Germinal center (tissue), 1 donor: Measurements from ENCODE around the gene FARS2.

Experiments
- DNase-seq: peaks from one replicate; pipeline ENCODE4 v3.0.0; 2012; ENCODE audit warnings: mixed read lengths, low spot score

The FARS2 gene

DNA sequence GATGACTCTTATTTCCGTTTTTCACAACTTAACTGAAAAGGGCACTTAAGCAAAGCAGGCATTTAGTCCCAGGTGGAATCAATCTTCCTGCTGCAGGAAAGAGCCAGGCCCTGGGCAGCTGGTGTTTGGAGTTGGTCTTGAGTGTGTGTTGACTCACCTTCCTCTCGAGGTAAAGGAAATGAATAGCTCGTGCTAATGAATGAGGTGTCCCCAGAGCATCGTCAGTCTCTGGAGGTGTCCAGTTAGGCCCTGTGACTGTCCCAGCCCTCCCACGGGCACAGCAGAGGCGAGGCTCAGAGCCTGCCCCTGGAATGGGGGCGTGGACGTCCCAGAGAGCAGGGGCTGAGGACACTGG, 467.7 kb downstream of the FARS2 start:
- DNase-seq, result no peak

DNA sequence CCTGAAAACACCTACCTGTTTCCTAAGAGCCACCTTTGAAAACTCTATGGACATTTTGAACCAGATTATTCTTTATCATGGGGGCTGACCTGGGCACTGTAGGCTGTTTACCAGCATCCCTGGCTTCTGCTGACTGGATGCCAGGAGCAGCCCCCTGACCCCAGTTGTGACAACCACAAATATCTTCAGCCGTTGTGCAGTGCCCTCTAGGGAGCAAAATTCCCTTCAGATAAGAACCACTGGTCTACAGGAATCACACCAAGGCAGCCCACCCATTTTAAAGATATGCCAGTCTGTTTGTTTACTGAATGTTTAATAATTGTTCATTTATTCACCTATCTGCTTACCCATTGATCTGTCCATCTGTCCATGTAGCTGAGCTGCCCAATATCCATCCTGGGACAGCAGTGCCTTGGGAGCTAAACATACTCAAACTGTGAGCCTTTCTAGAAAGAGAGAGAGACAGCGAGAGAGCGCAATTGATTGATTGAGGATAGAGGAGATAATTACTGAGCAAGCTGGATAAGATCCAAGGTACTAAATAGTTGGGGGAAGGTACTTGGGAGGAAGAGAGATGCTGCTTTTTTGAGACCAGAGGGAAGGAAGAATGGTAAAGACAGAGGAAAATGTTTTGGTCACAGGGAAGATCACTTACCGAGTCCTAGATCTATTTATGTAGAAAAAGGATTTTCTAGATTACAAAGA, 468.7 kb downstream of the FARS2 start:
- no peak for DNase-seq

DNA sequence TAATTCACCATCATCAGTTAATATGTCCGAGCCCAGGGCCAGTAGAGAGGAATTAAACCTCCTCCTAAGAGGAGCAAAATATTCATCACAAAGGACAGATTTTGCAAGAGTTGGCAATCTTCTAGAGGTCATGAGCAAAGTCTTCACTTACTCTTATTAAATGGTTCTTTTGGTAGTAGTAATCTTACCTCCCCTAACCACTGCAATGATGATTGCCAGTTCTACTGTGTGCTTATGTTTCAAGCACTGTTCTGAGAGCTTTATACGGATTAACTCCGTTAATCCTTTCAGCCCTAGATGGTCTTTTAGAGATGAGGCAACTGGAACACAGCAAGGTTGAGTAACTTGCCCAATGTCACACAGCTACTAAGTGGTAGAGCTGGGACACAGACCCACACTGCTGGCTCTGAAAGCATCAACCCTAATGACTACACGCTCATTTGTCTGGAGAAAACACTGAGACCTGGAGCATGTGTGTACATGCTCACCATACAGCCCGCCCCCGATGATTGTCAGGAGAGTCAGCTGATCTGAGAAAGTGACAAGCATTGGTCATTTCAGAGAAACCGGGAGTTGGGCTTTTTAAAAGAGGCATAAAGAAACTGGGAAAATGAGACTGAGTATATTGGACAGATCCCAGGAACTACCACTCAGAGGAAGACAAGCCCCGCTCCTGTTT, 469.4 kb downstream of the FARS2 start:
- no peak for DNase-seq

DNA sequence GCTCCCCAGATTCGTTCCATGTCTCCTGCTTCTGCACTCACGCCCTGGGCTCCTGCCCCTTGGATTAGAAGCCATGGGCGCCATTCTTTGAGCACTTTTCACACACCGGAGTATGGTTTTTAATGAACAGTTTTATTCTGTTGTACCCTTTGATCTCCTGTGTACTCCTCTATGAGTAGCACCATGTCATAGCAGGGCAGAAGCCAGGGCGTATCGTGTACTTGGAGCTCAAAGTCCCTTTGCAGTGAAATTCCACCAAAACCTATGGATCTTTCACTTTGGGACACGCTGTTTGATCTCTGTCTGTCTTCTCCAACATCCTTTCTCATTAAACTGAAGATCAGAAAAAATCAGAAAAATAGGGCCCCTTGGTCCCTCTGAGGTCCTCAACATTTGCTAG, 470.1 kb downstream of the FARS2 start:
- no peak for DNase-seq

DNA sequence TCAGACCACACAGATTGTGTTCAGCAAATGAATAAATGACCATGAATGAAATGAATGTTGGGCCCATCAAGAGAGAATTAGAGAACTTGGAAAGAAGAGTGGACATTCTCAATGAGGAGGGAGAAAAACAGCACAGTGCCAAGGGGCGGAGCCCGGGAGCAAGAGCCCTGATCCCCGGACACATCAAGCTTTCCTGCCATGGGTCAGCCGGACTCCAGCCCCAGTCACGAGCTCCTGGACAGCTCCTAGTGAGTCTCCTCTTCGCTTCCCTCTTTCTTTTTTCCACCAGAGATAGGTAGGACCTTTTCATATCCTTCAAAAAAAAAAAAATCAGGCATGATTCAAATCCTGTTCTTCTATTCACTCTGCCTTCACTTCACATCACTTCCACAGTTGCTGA, 471.2 kb downstream of the FARS2 start:
- DNase-seq, result no peak

DNA sequence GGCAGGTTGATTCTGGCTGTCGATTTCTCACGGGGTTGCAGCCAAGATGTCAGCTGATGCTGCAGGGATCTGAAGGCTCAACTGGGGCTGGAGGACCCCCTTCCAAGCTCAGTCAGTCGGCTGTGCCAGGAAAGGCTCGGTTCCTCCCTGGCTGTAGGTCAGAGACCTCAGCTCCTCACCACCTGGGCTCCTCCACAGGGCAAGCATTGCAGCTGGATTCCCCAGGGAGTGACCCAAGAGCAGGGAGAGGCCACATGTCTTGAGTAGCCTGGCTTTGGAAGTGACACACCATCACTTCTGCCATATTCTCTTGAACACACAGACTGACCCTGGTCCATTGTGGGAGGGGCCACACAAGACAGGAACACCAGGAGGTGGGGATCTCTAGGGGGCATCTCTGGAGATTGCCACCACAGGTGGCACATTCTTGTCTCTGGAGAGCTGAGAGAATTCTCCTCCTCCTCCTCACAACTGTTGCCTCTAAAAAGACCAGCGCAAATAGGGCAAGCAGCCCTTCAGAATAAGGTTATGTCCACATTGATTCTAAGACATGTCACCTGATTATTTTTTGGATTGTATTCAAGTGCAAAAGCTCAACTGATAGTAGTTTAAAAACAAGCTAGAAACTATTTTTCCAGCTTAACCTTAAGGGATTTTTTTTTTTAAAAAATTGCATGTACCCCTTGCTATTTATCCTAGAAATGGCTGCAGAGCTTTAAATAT, 474.9 kb downstream of the FARS2 start:
- no peak for DNase-seq

DNA sequence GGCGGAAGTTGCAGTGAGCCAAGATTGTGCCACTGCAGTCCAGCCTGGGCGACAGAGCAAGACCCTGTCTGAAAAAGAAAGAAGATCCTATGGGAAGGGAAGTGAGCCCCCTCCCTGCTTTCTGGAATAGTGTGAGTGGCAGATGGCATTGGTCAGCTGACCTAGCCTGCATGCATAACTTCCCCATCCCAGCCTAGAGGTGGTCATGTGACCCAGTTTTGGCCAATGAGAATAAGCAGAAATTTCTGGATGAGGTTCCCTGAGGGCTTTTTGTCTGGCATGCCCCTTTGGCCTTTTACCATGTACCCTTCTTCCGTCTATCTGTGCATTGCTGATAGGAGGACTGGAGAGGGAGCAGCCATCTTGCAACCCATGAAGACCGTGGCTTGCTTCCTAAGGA, 476.1 kb downstream of the FARS2 start:
- DNase-seq, result no peak

DNA sequence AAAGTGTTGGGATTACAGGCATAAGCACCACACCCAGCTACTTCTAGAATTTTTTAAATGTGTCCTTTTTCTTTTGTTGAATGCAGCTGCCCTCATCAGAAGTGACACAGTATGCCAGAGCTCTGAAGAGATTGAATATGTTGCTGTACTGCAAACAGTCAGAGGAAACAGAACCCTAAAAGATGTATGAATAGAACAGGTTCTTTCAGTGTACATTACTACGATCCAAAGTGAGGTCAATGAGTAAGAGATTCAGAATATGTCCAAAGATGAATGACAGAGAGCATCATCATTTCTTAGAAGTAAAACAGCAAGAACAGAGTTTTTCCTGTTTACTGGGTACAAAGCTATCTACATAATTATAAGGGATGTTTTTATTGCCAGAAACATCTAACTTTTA, 476.9 kb downstream of the FARS2 start:
- no peak for DNase-seq

DNA sequence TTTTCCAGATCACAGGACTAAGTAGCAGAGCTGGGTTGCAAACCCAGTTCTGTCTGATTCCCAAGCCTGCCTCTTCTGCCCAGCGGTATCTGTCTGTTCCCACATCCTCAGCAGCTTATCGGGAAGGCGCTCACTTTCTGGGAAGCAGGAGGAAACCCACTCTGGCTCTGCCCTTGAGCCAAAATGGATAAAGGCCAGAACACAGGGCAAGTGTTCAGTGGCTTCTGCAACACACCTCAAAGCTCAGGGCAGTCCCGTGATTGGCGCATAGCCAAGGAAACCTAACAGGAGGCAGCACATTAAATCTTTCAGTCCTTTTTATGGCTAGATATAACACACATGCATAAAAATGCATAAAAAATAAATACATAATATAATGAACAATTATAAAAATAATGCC, 483.2 kb downstream of the FARS2 start:
- no peak for DNase-seq

DNA sequence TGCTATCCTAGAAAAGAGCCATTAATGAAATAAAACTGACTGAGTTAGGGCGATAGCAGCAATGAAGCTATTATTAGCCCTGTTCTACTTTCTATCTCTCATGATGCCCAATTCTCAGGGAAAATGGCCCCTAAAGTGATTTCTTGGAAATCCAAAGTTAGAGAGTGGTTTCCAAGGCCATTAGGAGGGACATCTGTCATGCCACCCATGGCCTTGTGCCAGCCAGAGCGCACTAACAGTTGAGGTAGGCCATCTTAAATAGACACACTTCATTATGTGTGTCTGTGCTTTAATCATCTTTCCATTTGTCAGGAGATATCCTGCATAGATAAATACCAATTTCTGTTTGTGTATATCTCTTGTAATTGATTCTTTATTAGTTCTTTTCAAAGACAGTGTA, 483.8 kb downstream of the FARS2 start:
- DNase-seq, result no peak

DNA sequence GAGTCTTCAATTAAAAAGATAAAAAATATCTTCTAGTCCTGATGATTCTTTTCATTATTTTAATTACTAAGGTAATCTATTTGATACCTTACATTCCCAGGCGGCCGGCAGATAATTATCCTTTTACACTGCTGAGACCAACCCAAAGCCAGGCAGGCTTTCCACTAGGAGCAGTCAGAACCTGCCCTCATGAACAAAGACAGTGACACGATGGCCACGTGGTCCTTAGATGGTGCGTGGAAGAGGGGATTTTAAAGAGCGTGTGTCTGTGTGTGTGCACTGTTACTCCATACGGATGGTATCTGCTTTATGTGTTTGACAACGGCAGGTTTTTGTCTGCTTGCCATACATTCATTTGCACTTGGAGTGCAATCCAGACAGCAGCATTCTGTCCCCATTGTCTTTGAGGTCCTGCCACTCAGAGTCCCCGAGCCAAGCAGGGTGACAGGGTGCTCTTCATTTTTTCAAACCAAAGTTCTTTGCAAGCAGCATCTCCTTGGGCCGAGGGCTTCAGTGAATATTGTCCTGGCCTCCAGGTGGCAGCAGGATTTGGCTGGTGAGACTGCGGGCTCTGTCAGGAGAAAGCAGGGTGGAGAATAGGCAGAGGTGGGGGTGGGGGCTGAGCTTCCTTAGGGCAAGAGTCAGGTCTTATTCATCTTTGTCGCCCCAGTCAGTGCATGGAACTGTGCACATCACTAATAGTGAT, 484.9 kb downstream of the FARS2 start:
- DNase-seq, result no peak

DNA sequence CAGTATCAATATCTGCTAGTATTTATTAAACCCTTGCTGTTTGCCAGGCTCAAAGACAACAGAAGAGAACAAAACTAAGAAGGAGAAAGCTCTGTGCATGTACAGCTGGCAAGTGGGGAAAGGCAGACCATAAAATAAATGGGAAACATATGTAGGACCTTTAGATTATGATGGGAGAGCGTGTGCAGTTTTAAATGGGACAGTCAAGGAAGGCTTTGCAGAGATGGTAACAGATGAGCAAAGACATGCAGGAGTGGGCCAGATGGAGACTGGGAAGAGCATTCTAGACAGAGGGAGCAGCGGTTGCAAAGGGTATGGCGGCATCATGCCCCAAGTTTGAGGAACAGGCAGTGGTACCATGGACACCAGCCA, 485.4 kb downstream of the FARS2 start:
- no peak for DNase-seq

DNA sequence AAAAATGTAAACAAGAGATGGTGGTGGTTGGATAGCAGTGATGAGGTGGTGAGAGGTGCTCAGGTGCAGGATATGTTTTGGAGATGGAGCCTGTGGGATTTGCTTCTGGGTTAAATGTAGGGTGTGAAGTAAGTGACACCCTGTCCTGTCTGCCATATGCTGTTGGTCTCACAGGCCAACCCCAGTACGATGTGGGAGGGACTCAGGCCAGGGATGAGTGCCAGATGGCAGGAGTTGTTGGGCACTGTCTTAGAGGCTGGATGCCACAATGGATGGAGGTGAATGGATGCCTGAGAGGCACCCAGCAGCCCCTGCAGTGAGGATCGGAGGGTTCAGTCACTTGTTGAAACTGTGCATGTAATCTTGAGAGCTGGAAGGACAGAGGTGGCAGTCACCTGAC, 486.1 kb downstream of the FARS2 start:
- DNase-seq, result no peak

DNA sequence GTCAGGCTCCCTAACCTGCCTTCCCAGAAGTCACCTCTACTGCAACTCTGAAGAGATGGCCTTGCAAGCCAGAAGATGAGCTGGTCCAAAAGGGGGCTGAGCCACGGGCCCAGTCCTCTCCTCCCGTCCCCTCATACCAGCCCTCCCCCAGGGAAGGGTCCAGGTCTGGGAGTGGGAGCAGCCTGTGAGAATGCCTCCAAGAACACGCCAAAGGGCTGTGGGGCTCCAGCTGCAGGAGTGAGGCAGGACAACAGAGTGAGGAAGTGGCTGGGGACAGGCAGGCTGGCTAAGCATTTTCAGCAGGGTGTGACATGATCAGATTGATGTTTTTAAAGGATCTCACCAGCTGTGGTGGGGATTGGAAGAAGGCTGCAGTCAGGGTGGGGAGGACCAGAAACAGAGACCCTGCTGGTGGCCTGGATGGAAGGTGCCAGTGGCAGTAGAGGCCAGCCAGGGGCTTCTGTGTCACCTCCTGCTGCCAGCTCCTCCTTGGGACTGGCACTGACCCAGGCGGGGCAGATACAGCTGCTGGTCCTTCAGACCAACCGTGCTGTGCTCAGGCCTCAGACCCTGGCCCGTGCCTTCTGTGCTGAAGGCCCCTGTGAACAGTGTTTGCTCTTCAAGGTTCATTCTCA, 487.8 kb downstream of the FARS2 start:
- no peak for DNase-seq

DNA sequence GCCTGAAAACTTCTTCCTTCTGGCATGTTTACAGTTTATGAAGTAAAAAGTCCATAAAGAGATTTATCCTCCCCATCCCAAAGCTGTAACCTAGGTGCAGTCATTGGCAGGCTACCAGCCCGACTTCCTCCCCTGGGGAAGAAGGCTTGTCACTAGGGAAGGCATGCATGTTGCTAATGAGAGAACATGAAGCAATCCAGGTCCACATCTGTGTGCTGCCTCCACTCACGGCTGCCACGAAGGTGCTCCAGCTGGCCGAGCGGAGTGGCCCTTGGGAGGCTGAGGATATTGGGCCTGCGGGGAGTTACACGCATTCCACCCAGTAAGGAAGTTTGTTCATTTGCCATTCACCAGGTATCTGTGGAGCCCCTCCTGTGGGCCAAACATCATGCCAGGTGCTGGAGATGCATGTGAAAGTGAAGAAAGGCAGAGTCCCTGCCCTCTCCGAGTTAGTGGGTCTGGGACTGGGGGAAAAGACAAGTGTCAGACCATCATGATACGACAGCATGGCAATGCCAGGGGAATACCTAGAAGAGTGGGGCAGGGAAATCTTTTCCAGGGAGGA, 488.4 kb downstream of the FARS2 start:
- no peak for DNase-seq

DNA sequence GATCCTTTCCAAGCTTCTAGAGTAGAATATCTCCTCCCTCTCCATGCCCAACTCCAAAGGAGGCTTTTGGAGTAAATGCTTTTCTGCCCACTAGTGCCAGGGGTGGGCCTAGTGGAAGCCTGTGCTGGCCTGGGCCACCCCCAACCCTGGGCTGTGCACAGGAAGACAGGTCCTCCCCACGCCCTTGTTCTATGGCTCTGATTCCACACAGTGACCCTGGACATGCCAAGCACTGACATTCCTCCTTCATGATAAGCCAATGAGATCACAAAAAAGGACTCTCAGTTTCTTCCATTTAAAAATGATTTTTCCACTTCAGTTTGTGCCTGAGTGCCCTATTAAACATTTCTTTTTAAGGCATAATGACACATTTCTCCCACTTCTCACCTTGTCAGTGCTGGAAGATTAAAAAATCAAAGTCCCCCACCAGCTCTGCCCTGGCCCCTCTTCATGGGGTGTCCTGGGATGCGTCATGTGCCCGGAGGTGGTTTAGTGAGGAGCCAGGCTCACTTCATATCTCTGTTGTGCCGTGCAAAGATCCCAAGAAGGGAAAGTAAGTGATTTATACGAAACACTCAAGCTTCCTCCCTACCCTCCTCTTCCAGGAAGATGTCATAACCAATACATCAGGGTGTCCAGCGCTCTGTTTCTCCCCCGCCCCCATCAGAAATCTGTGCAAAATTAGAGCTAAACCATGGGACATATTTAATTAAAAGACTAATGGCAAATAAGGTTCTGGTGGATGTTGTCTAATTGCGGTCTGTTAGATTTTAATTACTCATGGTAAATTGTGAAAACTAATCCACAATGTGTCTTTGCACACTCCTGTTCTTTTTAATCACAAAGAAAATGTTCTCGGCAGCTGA, 490.4 kb downstream of the FARS2 start:
- no peak for DNase-seq

DNA sequence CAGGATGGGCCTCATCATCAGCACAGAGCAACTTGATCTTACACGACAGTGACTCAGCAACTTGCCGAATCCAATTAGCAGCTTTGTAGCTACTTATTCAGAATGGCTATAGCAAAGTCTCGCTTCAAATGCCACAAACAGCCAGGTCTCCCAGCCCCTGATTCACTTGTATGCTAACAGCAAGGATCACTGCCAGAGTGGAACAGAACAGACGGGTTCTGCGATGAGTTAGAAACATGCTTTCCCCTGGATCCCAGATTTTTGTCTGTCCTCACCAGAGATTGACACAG, 491.0 kb downstream of the FARS2 start:
- DNase-seq, result no peak

DNA sequence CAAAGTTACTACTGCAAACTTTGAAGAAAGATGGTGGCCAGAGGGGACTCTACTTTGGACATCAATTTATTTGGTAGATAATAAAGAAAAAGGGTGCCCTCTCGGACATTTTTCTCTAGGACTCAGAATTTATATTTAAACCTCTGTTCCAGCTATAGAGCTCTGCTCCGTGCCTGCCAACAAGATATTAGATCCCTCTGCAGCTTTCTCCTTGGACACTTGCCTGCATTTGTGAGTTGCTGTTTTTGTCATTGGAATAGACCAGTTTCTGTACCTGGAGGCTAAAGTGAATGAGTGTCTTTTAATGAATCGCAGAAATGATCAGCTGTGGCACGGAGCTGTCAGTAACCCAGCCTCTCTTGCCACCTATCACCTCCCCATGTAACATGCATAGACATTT, 491.9 kb downstream of the FARS2 start:
- no peak for DNase-seq

DNA sequence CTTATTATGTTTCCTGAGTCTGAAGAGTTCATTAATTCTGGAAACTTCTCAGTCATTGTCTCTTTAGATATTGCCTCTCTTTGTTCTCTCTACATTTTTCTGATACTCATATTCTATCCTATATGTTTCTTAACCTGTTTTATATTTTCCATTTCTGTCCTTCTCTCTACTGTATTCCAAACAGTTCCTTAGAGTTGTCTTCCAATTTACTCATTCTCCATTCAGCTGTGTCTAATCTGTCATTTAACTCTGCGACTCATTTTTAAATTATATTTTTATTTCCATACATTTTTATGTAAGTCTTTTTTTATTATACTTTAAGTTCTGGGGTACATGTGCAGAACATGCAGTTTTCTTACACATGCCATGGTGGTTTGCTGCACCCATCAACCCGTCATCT, 493.6 kb downstream of the FARS2 start:
- no peak for DNase-seq

DNA sequence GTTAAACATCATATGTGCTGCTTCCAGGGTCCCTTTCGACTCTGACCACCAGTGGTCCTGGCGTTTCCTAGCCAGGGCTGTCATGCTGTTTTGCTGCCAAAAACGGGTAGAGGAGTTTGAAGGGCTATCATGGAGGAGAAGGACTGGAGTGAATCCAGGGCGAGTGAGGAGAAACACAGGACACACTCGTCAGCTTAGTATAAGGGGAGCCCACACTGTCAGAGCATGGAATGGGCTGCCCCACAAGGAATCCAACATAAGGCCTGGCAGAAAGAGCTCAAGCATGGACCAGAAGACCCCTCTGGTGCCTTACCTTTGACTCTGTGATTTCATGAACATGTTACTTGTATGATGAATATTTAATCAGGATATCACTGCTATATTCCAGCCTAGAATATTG, 498.3 kb downstream of the FARS2 start:
- no peak for DNase-seq

DNA sequence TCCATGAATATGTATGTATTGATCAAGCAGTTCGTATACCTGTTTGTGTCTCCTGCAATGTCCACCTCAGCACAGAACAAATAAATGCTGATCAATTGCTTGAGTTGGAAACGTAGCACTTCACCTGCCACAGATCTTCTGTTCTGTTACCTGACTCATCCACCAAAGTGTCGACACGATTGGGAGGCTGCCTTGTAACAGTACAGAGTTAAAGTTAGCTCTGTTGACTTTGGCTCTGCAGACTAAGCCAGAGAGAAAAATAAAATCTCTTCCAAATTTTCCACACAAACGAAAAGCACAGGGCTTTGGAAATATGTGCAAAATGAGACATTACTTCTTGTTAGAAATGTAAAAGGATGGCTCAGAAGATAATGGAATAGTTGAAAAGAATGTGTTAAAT, 500.1 kb downstream of the FARS2 start:
- DNase-seq, result no peak
